ENCODE results near the gene TKTL1. TPM values are rescaled to one million over a fixed set of nuclear protein-coding genes. Genes with fewer than 3 reads are reported as not detected.

The TKTL1 gene
- total RNA-seq, 4 donors from 2014 or later, result 0.24 to 0.51 (median 0.34) TPM; not detected in 1

DNA sequence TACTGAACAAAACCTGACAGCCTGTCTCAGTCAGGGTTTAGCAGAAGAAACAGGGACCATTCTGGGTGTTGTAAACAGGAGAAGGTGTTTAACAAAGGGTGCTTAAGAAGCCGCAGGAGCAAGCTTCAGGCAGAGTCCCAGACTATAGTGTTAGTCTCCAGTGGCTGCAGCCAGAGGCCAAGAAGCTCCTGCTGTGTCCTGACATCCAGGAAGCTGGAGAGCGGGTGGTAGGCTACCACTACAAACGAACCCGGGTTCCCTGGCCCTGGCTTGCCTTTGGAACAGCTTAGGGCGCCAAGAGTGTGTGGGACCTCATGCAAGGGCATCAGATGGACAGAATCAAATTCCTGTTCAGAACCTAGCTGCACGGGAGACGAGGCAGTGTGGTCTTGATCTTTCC is 27.9 kb downstream of the TKTL1 start:
- Histone ChIP-seq H3K4me1 (peaks cover 11% of the 10 kb centered on the region), H3K36me3 (no peaks in the 10 kb centered on the region), H3K27me3 (no peaks in the 10 kb centered on the region), H3K27ac (no peak overlapping the region), H3K9me3 (no peaks in the 10 kb centered on the region), H3K4me3 (no peak overlapping the region)
- no peak for TF ChIP-seq POLR2A (IDR thresholded peaks at IDR 0.05)
- no peak for TF ChIP-seq CTCF (IDR thresholded peaks at IDR 0.05)
- TF ChIP-seq EP300 (IDR thresholded peaks at IDR 0.05), result no peak
- no peak for TF ChIP-seq POLR2AphosphoS5 (IDR thresholded peaks at IDR 0.05)
- WGBS, result 78% methylated on average over 3 of the region's 7 CpGs
- no peak for DNase-seq (ENCODE audit: low spot score in 2 of 2)

DNA sequence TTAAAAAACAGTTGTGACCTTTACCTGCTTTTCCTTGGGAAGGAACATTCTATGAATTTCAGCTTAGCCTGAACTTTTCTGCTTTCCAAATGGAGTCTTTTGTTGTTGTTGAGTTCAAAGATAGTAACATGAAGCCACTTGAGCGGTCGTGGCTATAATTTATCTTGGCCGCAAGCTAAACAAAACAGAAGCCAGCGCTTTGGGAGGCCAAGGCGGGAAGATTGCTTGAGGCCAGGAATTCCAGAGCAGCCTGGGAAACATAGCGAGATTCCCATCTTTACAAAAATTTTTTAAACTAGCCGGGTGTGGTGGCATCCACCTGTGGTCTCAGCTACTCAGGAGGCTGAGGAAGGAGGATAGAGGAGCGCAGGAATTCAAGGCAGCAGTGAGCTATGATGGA is 29.9 kb downstream of the TKTL1 start:
- Histone ChIP-seq H3K27ac (no peak overlapping the region), H3K4me1 (peaks cover 11% of the 10 kb centered on the region), H3K9me3 (no peaks in the 10 kb centered on the region), H3K27me3 (no peaks in the 10 kb centered on the region), H3K36me3 (no peaks in the 10 kb centered on the region), H3K4me3 (no peak overlapping the region)
- 81% methylated on average over 8 of the region's 8 CpGs for WGBS
- TF ChIP-seq POLR2A (IDR thresholded peaks at IDR 0.05) (no peak), EP300 (IDR thresholded peaks at IDR 0.05) (no peak), POLR2AphosphoS5 (IDR thresholded peaks at IDR 0.05) (no peak), CTCF (IDR thresholded peaks at IDR 0.05) (no peak)
- DNase-seq (ENCODE audit: low spot score in 2 of 2), result no peak

- WGBS, result 55% methylated on average over 11 of the region's 11 CpGs
- H3K27ac ChIP-seq, result no peak overlapping the region
- H3K4me1 ChIP-seq, result peaks cover 11% of the 10 kb centered on the region
- H3K27me3 ChIP-seq, result no peaks in the 10 kb centered on the region
- H3K4me3 ChIP-seq, result no peak overlapping the region
- TF ChIP-seq EP300 (IDR thresholded peaks at IDR 0.05) (no peak), POLR2AphosphoS5 (IDR thresholded peaks at IDR 0.05) (no peak), CTCF (IDR thresholded peaks at IDR 0.05) (no peak), POLR2A (IDR thresholded peaks at IDR 0.05) (no peak)
- no peaks in the 10 kb centered on the region for H3K9me3 ChIP-seq
- DNase-seq (ENCODE audit: low spot score in 2 of 2), result no peak
- no peaks in the 10 kb centered on the region for H3K36me3 ChIP-seq
These were observed 31.6 kb downstream of the TKTL1 start for GRCh38 chrX:154327038-154327820.

- DNase-seq (ENCODE audit: low spot score in 2 of 2), result no peak
- H3K4me3 ChIP-seq, result no peak overlapping the region
- TF ChIP-seq CTCF (IDR thresholded peaks at IDR 0.05) (no peak), POLR2A (IDR thresholded peaks at IDR 0.05) (no peak), EP300 (IDR thresholded peaks at IDR 0.05) (no peak)
- no peaks in the 10 kb centered on the region for H3K36me3 ChIP-seq
- H3K27me3 ChIP-seq, result no peaks in the 10 kb centered on the region
- H3K4me1 ChIP-seq, result peaks cover 11% of the 10 kb centered on the region
- H3K9me3 ChIP-seq, result no peaks in the 10 kb centered on the region
- no peak overlapping the region for H3K27ac ChIP-seq
- 93% methylated on average over 4 of the region's 5 CpGs for WGBS
These were observed 33.1 kb downstream of the TKTL1 start for GRCh38 chrX:154328646-154329045.

DNA sequence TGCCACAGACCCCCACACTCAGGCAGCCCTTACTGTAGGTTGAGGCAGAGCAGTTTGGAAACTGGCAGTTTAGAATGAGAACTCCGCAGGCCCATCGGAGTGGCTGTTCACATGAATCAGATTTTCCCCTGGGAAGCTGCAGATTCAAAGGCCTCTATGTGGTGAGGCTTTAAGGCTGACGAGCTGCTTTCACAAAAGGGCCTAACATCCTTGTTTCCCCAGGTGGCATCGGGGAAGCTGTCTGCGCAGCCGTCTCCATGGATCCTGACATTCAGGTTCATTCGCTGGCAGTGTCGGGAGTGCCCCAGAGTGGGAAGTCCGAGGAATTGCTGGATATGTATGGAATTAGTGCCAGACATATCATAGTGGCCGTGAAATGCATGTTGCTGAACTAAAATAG is 33.7 kb downstream of the TKTL1 start:
- Histone ChIP-seq H3K9me3 (no peaks in the 10 kb centered on the region), H3K27ac (no peak overlapping the region), H3K4me1 (peaks cover 11% of the 10 kb centered on the region), H3K36me3 (no peaks in the 10 kb centered on the region), H3K4me3 (no peak overlapping the region), H3K27me3 (no peaks in the 10 kb centered on the region)
- 81% methylated on average over 10 of the region's 10 CpGs for WGBS
- TF ChIP-seq POLR2A (IDR thresholded peaks at IDR 0.05) (no peak), POLR2AphosphoS5 (IDR thresholded peaks at IDR 0.05) (no peak), CTCF (IDR thresholded peaks at IDR 0.05) (no peak), EP300 (IDR thresholded peaks at IDR 0.05) (no peak)
- DNase-seq (ENCODE audit: low spot score in 2 of 2), result no peak
